Testis (tissue), 3 donors: Measurements from ENCODE around the gene FHOD1. TPM values are rescaled to one million over a fixed set of nuclear protein-coding genes. Genes with fewer than 3 reads are reported as not detected.

ENCODE experiments used
- DNase-seq: peaks from one replicate; pipeline ENCODE4 v3.0.0-alpha.2; 2019
- H3K27ac ChIP-seq, 2 donors: fragments of 200-600 bp; sonication (generic); one replicate each; pipeline ENCODE4 v1.5.1; 2019
- H3K27me3 ChIP-seq: fragments of 200-600 bp; sonication (generic); one replicate; pipeline ENCODE4 v1.5.1; 2019
- H3K36me3 ChIP-seq: fragments of 200-600 bp; sonication (generic); one replicate; pipeline ENCODE4 v1.5.1; 2017; ENCODE audit warnings: low read depth; ENCODE audit errors: missing control alignments
- H3K4me1 ChIP-seq: fragments of 200-600 bp; sonication (generic); one replicate; pipeline ENCODE4 v1.5.1; 2019
- H3K4me3 ChIP-seq, 2 donors: fragments of 200-600 bp; sonication (generic); one replicate each; pipeline ENCODE4 v1.5.1; 2017 to 2019
- H3K9me3 ChIP-seq: fragments of 200-600 bp; sonication (generic); one replicate; pipeline ENCODE4 v1.5.1; 2017
- POLR2A ChIP-seq: fragments of 450-650 bp; IDR thresholded peaks from one replicate; pipeline ENCODE4 v1.6.1; 2017; ENCODE audit warnings: antibody characterized with exemption, mild to moderate bottlenecking, moderate library complexity
- WGBS, 2 donors: methylation state at CpG; one replicate each; pipeline ENCODE4 v1.1.5; 2018; 5-methylcytosine and 5-hydroxymethylcytosine counted together
- intact Hi-C: fragments of 100-400 bp; cut with DNase I; formaldehyde crosslinking; loops from one replicate; pipeline ENCODE4 v1.15.1; 2023; ENCODE audit warnings: low total_unique reads
- polyA plus RNA-seq: library from polyadenylated mRNA; stranded (reverse); fragments of 350-450 nt; fragmentation: Illumina TruSeq; extraction: RNeasy Lipid Tissue Mini Kit (QIAGEN cat#74804); gene quantifications from one replicate; pipeline ENCODE4 v1.2.3, GENCODE V29; 2014; ENCODE audit warnings: low read depth, low replicate concordance; ENCODE audit not compliant: insufficient read depth
- total RNA-seq, 2 donors: library from RNA; depleted of rRNA; stranded (reverse); fragments of >200 nt; gene quantifications; one replicate each; pipeline ENCODE4 v1.2.3, GENCODE V29; 2016
- TF ChIP-seq, protein P1 (sequence below), 3 experiments: fragments of 450-650 bp in 2 of 3; fragments of 200-600 bp in 1 of 3; sonication (generic) in 1 of 3; IDR thresholded peaks; one replicate each; pipeline ENCODE4 v1.5.1; 2016 to 2019; ENCODE audit warnings: antibody characterized with exemption in 3 of 3, mild to moderate bottlenecking in 2 of 3, moderate library complexity in 1 of 3

The FHOD1 gene
- total and polyA plus RNA-seq, 3 donors from 2014 or later = 17.0 to 40.0 (median 28.8) TPM

GRCh38 chr16:67193536-67193935, 53.7 kb downstream of the FHOD1 start:
- Histone ChIP-seq H3K9me3 (no peaks in the 10 kb centered on the region), H3K4me3 (no peak overlapping the region), H3K27me3 (no peaks in the 10 kb centered on the region), H3K27ac (no peak overlapping the region), H3K4me1 (peaks cover 39% of the 10 kb centered on the region), H3K36me3 (no peaks in the 10 kb centered on the region)
- intact Hi-C loops = no loop called here
- no peak for DNase-seq
- TF ChIP-seq POLR2A = no peak
- TF ChIP-seq, protein P1, sequence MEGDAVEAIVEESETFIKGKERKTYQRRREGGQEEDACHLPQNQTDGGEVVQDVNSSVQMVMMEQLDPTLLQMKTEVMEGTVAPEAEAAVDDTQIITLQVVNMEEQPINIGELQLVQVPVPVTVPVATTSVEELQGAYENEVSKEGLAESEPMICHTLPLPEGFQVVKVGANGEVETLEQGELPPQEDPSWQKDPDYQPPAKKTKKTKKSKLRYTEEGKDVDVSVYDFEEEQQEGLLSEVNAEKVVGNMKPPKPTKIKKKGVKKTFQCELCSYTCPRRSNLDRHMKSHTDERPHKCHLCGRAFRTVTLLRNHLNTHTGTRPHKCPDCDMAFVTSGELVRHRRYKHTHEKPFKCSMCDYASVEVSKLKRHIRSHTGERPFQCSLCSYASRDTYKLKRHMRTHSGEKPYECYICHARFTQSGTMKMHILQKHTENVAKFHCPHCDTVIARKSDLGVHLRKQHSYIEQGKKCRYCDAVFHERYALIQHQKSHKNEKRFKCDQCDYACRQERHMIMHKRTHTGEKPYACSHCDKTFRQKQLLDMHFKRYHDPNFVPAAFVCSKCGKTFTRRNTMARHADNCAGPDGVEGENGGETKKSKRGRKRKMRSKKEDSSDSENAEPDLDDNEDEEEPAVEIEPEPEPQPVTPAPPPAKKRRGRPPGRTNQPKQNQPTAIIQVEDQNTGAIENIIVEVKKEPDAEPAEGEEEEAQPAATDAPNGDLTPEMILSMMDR (IDR thresholded peaks at IDR 0.05) = no peak

GRCh38 chr16:67192781-67193361, 54.4 kb downstream of the FHOD1 start:
- WGBS, 2 donors = 16 to 26% methylated on average over 17 of the region's 17 CpGs
- H3K36me3 ChIP-seq = no peaks in the 10 kb centered on the region
- H3K4me3 ChIP-seq = peak overlapping the region; percentile 96 to 99
- DNase-seq = no peak
- H3K9me3 ChIP-seq = no peaks in the 10 kb centered on the region
- TF ChIP-seq POLR2A = no peak
- TF ChIP-seq, protein P1 (IDR thresholded peaks at IDR 0.05) = no peak
- H3K27me3 ChIP-seq = no peaks in the 10 kb centered on the region
- peaks cover 32% of the 10 kb centered on the region for H3K4me1 ChIP-seq
- peak overlapping the region; percentile 70 to 74 for H3K27ac ChIP-seq
- intact Hi-C loops = no loop called here

DNA sequence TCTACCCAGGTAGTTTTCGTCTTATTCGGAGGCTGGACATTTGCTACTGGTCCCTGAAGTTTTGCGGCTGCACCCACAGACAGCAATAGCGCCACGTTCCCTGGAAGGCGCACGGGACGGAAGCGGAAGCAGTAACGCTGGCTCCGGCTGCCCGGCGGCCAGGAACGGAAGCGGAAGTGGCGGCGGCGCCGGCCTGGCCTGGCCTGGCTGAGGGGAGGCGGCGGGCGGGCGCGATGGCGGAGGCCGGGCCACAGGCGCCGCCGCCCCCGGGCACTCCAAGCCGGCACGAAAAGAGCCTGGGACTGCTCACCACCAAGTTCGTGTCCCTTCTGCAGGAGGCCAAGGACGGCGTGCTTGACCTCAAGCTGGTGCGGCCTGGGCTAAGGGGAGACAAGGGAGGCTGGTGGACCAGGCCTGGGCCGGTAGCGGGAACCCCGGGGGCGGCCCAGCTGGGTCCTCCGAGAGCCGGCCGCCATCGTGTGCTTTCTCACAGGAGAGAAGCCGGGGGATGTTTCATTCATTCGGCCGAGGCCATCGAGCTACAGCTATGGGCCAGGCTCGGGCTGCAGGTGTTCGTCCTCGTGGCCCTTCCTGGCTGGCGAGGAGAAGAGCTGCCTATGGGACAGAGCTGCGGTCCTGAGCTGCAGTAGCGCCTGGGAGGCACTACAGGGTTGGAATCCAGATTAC, 55.1 kb downstream of the FHOD1 start, which contains the start of gene E2F4:
TSS of gene E2F4 (plus strand) at position 161 of the 687 bp plus-strand sequence. CDS start at position 234, 73 bp downstream.
- Histone ChIP-seq H3K9me3 (no peaks in the 10 kb centered on the region), H3K27ac (peak within 1 kb of the TSS; percentile 70 to 74), H3K36me3 (no peaks in the 10 kb centered on the region), H3K4me3 (peak within 1 kb of the TSS; percentile 96 to 99), H3K4me1 (peaks cover 30% of the 10 kb centered on the region), H3K27me3 (no peaks in the 10 kb centered on the region)
- TF ChIP-seq POLR2A = no peak
- TF ChIP-seq, protein P1 (IDR thresholded peaks at IDR 0.05) = peak in 1 of 3 experiments; percentile 15
- peak; percentile 95 for DNase-seq
- WGBS, 2 donors = 0 to 2% methylated on average over 13 to 54 of the region's 54 CpGs
- intact Hi-C loops = no loop called here

- peak overlapping the region; percentile 96 to 99 for H3K4me3 ChIP-seq
- intact Hi-C loops = no loop called here
- H3K36me3 ChIP-seq = no peaks in the 10 kb centered on the region
- 23 to 25% methylated on average over 9 of the region's 9 CpGs for WGBS, 2 donors
- H3K4me1 ChIP-seq = peaks cover 34% of the 10 kb centered on the region
- TF ChIP-seq POLR2A = no peak
- TF ChIP-seq, protein P1 (IDR thresholded peaks at IDR 0.05) = no peak
- H3K9me3 ChIP-seq = no peaks in the 10 kb centered on the region
- no peaks in the 10 kb centered on the region for H3K27me3 ChIP-seq
- no peak overlapping the region for H3K27ac ChIP-seq
- no peak for DNase-seq
These were observed 55.8 kb downstream of the FHOD1 start for GRCh38 chr16:67191411-67191994.
